HG03196 (cell line): ENCODE data around the gene MGLL.
"Not testable (repeated sequence)": the region's sequence is repeated elsewhere in the genome, so short reads cannot be mapped to it uniquely, and the experiment has no call there.

Experiments
- ATAC-seq: cut with Tn5 transposase; IDR thresholded peaks from one replicate; pipeline ENCODE4 v1.9.1; 2021; ENCODE audit not compliant: unreplicated experiment

The MGLL gene

DNA sequence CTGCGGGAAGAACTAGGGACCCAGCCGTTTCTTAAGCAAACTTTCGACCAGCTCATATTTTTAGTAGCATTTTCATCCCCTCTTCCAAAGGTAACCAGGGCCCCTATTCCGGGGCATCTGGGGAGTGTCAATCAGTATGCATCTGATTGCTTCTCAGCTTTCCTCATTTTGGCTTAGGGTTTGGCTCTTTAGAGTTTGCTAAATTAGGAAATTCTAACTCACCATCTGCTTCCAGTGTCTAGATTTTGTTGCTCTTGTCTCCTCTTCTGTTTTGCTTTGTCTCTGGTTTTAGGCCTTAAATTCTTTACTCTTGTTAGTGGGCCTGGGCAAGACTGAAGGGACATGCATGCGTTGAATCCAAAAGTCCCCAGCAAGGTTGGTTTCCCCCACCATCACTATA is 159.2 kb downstream of the MGLL start:
- no peak for ATAC-seq

DNA sequence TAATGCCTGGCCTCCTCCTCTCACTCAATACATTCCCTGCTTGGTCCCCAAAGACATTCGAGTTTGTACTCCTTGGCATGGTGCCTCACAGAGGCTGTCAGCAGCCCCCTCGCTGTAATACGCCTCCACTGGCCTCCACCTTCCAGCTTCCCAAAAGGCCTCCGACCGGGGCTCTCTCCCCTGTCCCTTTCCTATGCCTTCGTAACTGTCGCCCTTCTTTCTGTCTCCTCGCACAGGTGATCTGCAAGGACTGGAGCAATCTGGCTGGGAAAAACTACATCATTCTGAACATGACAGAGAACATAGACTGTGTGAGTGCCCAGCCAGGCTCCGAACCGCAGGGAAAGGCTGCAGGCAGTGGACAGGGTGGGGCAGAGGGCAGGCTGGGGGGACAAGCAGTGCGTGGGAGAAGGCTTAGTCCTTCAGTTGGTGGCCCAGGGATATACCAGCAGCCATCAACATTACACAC is 160.3 kb downstream of the MGLL start:
- no peak for ATAC-seq

DNA sequence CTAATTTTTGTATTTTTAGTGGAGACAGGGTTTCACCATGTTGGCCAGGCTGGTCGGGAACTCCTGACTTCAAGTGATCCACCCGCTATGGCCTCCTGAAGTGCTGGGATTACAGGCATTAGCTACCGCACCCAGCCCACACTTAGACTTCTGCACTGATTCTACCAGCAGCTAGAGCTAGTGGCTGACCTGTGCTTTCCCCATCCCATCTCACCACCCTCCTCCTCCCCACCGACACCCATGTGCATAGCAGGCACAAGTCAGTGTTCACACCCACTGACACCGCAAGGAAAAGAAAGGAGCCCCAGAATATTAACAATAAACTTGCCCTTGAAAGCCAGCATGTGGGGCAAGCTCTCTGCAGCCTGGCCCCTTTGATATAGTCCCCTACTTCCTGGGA is 160.7 kb downstream of the MGLL start:
- no peak for ATAC-seq

DNA sequence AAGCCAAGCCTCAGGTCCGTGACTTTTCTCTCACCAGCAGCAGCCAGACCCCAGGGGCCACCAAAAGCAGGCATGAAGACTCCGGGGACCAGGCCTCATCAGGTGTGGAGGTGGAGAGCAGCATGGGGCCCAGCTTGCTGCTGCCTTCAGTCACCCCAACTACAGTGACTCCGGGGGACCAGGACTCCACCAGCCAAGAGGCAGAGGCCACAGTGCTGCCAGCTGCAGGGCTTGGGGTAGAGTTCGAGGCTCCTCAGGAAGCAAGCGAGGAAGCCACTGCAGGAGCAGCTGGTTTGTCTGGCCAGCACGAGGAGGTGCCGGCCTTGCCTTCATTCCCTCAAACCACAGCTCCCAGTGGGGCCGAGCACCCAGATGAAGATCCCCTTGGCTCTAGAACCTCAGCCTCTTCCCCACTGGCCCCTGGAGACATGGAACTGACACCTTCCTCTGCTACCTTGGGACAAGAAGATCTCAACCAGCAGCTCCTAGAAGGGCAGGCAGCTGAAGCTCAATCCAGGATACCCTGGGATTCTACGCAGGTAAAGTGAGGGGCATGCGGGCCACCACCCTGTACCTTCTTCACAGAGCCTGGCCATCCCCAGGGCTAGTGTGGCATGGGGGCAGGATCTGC is 161.6 kb downstream of the MGLL start:
- no peak for ATAC-seq

DNA sequence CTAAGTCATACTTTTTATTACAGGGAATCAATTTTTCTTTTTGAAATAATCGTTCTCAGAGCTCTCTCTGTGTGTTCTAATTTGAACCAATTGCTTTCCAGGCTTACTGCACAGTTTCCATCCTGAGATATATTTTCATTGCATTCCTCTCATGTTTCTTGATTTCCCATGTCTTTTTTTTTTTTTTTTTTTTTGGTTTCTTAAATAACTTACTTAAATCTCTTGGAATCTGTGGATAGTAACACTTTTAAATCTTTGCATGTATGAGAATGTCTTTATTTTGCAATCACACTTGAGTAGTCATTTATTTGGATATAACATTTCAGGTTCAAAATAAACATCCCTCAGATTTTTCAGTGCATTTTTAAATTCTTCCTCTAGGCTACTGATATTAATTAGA is 164.1 kb downstream of the MGLL start:
- ATAC-seq: no peak

DNA sequence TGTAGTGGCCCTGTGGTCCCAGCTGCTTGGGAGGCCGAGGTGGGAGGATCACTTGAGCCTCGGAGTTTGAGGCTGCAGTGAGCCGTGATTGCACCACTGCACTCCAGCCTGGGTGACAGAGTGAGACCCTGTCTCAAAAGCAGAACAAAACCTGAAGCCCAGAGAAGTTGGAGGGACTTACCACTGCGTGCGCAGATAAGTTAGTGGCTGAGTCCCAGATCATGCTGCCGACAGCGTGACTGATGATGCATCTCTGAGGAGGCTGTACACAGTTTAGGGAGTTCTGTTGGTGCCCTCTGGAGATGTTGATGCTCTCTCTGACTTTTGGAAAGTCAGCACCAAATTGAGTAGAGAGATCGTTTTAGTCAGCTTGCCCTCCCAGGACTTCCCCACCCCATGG is 165.4 kb downstream of the MGLL start:
- ATAC-seq: no peak

DNA sequence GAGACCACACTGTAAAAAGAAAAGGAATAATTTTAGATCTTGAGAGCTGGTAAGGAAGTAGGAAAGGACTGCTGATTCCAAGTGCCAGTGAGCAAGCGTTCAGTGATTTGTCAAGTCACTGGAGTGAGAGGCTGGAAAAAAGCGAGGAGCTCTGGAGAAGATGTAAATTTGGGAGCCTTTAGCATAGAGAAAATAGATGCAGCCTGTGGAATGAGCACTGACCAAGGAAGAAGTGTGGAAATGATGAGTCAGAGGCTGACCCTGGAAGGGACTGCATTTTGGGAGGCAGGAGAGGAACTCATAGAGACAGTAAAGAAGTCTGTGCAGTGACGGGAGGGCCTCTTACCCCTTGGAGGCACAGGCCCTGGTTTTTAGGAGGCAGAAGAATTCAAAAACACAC is 166.7 kb downstream of the MGLL start:
- no peak for ATAC-seq

DNA sequence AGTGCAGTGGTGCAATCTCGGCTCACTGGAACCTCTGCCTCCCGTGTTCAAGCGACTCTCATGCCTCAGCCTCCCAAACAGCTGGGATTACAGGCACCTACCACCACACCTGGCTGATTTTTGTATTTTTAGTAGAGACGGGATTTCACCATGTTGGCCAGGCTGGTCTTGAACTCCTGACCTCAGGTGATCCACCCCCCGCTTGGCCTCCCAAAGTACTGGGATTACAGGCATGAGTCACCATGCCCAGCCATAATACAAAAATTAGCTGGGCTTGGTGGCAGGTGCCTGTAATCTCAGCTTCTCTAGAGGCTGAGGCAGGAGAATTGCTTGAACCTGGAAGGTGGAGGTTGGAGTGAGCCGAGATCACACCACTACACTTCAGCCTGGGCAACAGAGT is 167.3 kb downstream of the MGLL start:
- not testable (repeated sequence) for ATAC-seq

DNA sequence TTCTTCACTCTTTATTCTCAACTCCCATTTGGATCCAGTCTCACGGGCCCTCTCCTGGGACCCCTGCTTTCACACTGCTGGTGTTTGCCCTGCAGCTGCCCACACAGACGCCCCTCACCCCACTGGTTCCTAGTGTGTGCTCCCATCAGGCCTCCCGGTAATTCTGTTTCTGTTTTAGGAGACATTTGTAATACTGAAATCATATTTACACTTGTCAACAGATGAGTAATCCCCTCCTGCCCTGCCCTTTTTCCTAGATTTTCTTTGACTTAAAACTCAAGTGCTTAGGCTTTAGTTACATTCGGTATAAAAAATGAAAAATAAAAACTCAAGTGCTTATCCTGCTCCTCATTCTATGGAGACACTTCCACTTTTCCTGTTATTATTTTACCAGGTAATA is 167.9 kb downstream of the MGLL start:
- no peak for ATAC-seq

DNA sequence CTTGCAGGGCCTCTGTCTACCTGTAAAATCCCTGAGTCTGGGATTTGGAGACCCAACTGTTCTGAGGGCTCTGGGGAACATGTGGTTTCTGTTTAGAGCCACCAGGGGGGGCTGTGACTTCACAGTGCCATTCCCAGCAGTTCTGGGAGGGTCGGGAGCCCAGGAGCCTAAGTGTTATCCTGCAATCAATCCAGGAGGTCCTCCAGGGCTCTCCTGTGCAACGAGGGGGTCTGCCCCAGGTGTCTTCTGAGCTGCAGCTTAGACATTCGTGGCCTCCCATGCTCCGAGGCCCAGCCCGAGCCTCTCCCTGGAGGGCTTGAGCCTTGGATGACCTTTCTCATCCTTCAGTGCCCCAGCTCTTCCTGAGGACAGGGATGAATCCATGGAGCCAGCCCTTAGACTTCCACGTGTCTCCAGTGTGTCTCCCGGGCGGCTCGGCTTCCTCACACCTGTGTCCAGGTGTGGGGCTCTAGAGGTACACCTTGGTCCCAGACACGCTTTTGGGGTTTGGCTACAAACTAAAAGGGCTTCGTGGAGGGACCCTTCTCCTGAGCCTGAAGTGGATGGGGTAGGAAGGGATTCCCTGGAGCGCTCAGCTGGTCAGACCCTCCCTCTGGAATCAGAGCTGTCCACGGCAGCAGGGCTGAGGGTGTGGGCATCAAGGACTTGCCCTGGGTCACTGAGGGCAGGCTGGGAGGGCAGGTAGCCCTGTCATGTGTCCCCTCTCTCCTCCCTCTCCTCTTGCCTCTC is 169.9 kb downstream of the MGLL start:
- ATAC-seq: no peak

DNA sequence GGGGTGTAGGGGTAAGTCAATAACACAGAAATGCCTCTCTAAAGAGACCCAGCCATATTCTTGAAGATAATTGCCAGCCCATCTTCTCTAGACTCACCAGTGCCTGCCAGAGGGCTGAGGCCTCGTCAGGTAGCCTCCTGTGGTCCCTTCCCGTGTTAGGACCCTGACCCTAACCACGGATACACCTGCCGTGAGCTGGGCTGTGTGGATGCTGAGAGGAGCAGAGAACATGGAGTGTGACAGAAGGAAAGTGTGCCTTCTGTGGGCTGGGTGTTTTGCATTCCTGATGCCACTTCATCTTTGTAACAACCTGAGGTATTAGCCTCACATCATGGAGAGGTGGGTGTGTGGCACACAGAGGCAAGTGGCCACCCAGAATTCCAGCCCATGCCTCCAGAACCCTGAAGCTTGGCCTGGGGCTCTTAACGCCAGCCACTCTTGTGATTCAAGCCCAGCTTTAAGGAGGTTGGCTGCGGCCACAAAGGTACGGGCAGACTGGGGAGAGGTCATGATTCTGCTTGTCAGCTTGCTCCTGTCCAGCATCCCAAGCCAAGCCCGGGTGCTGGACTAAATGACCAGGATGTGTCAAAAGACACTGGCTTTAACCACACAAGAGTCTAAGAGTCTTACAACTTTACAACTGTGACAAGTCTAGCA is 170.7 kb downstream of the MGLL start:
- ATAC-seq: no peak

DNA sequence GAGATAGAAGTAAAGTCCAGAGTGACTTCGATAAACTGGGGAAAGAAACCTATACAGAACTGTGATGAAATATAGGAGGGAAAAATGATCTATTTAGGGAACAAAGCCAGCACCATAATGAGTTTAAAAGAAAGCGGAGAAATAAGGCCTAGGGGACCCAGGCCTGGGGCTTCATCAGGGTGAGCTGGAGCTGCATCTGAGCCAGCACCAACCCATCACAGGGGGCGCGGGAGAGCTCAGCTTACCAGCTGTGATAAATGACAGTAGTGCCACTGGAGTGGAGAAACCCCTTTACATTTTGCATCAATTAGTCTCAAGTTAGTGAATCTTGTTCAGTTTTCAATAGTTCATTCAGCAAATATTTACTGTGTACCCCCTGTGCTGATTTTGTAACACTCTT is 172.1 kb downstream of the MGLL start:
- ATAC-seq: no peak

DNA sequence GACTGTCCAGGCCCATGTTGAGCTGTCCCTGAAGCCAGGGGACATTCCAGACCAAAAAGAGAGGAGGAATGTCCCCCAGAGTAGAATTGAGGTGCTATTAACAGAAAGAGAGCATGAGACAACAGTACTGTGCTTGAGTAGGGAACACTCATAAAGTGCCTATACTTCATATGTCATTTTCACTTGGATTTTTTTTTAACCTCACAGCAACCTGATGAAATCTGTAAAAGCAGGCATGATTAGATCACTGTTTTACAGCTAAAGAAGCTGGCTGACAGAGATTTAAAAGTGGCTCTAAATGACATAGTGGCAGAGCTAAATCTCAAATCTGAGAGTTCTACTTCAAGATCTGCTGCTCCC is 174.5 kb downstream of the MGLL start:
- ATAC-seq: no peak

DNA sequence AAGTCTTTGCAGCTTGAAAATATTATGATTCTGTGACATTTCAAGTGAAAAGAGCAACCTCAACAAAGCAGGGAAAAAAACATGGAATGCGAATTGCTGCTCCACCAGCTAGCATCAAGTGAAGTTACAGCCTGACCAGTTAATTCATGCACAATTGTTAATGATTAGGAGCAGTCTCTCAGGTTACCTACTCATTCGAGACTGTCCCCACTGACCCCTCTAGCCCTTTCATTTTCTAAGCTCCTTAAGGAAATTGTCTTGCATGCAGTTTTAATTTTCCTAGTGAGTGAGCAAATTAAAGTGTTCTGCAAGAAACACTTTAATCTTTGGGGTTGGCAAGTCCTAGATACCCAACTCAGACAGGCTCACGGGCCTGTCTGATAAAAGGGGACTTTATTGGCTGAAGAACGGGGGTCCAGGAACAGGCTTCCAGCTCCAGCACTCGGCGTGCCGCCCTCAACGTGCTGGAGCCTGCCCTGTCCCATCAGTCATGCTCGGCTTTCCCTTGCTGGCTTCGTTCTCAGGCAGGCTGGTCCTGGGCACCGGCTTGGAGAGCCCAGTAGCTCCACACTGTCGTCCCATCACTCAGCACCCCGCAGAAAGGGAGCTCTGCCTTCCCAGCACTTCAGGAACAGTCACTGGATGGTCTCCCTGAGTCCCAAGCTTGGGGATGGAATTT is 175.0 kb downstream of the MGLL start:
- no peak for ATAC-seq

DNA sequence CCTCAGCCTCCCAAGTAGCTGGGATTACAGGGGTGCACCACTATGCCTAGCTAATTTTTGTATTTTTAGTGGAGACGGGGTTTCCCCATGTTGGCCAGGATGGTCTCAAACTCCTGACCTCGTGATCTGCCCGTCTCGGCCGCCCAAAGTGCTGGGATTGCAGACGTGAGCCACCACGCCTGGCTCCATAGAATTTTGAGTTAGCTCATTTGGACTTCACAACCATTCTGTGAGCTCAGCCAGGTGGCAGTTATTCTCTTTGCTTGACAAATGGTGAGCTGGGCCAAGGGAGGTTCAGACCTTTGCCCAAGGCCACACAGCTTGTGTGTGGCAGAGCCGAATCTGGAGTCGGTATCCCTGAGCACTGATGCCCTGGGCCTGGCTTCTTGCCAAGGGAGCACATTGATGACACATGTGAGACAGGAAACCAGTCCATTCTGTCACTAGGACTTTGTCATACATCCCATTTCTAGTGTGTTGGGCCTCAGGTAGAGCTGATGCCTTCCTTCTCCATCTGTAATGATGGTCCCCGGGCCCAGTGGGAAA is 175.7 kb downstream of the MGLL start:
- ATAC-seq: no peak

DNA sequence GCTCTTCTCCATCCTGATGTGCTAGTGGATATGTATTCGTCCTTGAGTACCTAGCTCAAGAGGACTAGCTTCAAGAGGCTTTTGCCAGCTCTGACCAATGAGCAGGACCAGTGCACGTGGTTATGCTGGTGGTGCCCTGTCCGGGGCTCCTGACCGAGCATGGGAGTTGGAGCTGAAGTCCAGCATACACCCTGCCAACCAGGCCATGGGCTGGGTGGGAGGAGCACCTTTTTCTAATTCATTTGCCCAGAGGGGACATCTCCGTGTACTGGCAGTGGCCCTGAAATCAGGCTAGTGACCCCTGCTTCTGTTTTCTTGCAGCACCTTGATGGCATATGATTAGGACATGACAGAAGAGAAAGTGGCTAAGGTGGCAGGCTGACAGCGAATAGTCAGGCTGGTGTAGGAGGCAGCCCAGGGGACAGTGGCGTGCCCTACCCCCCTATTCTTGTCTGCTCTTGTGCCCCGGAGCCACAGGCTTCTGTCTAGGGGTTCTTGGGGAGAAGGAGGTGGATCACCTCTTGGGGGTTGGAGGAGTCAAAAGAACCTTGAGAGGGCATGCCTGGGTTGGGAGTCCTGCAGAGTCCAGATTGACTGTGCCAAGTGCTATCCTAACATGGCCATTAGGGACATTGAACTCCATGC is 176.8 kb downstream of the MGLL start:
- ATAC-seq: no peak

DNA sequence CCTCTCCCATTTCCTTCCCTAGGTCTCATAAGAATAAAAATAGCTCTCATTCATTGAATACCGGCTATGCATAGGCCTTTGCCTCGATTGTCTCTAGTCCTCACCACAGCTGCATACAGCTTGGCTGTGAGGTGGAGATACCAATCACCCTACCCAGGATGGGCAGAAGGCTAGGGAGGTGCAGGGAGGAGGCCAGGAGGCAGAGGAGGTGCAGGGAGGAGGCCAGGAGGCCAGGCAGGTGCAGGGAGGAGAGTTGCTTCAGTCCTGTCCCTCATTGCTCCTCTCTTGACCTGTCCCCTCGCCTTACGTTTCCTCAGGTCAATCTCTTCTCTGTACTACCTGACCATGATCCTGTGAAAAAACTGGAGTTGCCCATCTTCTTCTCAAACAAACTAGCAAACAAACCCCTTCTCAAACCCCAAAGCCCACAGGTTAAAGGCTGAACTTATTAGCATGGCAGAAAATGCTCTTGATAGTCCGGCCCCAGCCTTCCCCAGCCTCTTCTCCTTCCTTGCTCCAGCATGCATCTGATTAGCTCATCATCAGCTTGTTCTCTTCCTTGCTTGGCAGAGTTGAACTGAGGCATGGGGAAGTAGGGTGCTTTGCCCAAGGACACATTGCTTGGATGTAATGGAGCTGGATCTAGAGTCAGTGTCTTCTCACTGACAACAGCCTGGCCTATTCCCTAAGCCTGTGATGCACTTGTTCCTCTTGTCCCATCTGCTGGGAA is 177.5 kb downstream of the MGLL start:
- ATAC-seq: no peak

DNA sequence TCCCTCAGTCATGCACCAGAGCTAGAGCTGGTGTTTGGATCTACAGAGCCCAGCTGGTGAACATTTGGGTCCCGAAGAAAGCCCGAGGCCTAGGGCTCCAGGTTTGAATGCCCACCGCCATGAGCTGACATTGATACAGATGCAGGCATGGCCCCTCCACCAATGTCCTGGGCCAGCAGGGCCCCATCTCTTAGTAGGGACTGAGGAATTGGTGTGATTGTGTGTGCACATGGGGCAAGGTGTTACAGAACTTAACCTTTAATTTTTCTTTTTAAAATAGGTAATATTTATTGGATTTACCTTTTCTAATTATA is 182.3 kb downstream of the MGLL start:
- no peak for ATAC-seq

DNA sequence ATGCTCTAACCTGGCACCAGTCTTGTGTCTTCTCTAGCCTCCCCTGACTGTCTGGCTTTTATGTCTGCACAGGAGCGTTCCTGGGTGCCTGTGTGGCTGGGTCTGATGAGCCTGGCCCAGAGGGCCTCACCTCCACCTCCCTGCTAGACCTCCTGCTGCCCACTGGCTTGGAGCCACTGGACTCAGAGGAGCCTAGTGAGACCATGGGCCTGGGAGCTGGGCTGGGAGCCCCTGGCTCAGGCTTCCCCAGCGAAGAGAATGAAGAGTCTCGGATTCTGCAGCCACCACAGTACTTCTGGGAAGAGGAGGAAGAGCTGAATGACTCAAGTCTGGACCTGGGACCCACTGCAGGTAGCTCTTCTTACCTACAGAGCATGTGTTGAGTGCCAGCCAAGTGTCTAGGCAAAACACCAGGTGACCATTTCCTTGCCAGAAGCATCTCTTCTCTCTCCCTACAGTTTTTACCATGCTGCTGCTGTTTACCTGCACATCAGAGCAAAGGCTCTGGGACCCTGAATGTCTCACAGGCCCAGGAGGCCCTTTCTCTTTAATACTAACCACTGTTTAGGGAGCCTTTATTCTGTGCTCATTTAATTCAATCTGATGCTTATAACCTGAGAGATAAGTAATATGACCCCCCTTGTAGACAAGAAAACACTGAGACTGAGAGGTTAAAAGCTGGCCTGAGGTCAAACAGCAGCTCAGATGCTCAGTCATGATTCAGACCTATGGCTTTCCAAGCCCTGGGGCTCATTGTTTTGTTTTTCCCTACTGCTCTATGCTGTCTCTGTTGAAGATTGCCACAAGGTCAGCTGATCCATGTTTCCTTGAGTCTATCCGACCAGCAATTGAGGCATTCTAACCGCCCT is 182.9 kb downstream of the MGLL start:
- no peak for ATAC-seq
